GM19397 (cell line): ENCODE measurements around the gene MED22.
A peak's percentile ranks its signal among the peaks of the same experiment; 100 is the strongest.
"Not testable (repeated sequence)": the region's sequence is repeated elsewhere in the genome, so short reads cannot be mapped to it uniquely, and the experiment has no call there.

Source experiments
- ATAC-seq: cut with Tn5 transposase; IDR thresholded peaks from one replicate; pipeline ENCODE4 v1.9.1; 2021; ENCODE audit warnings: mild to moderate bottlenecking, moderate library complexity; ENCODE audit not compliant: unreplicated experiment

Gene MED22

GRCh38 chr9:133347985-133348717 lies at the start of gene MED22, which contains the start of gene RPL7A:
TSS of gene MED22 (minus strand) at chr9:133348131. CDS start at chr9:133346662, 1,469 bp downstream.
TSS of gene RPL7A (plus strand) at chr9:133348218. CDS start at chr9:133348244, 26 bp downstream.
- ATAC-seq, result peak; percentile 48

GRCh38 chr9:133397370-133397769 lies 49.4 kb upstream of the MED22 start:
- no peak for ATAC-seq

GRCh38 chr9:133396952-133397351 lies 49.0 kb upstream of the MED22 start:
- ATAC-seq, result no peak

- no peak for ATAC-seq
These were observed 46.8 kb upstream of the MED22 start for GRCh38 chr9:133394687-133395271.

- no peak for ATAC-seq
These were observed 45.5 kb upstream of the MED22 start for GRCh38 chr9:133393399-133393798.

- not testable (repeated sequence) for ATAC-seq
These were observed 44.4 kb upstream of the MED22 start for GRCh38 chr9:133392308-133392707.

GRCh38 chr9:133391449-133391848 lies 43.5 kb upstream of the MED22 start:
- not testable (repeated sequence) for ATAC-seq

- no peak for ATAC-seq
These were observed 42.8 kb upstream of the MED22 start for GRCh38 chr9:133390713-133391112.

- ATAC-seq, result no peak
These were observed 41.6 kb upstream of the MED22 start for GRCh38 chr9:133389562-133389961.

- ATAC-seq, result no peak
These were observed 41.2 kb upstream of the MED22 start for GRCh38 chr9:133389025-133389557.

- ATAC-seq, result no peak
These were observed 39.7 kb upstream of the MED22 start for GRCh38 chr9:133387680-133388079.

GRCh38 chr9:133386338-133386737 lies 38.4 kb upstream of the MED22 start:
- no peak for ATAC-seq

- no peak for ATAC-seq
These were observed 37.5 kb upstream of the MED22 start for GRCh38 chr9:133385452-133385851.

- ATAC-seq, result no peak
These were observed 36.9 kb upstream of the MED22 start for GRCh38 chr9:133384736-133385321.

- no peak for ATAC-seq
These were observed 35.5 kb upstream of the MED22 start for GRCh38 chr9:133383438-133383837.

GRCh38 chr9:133382507-133383141 lies 34.7 kb upstream of the MED22 start:
- ATAC-seq, result no peak

GRCh38 chr9:133380734-133381133 lies 32.8 kb upstream of the MED22 start:
- ATAC-seq, result no peak

GRCh38 chr9:133379153-133380086 lies 31.5 kb upstream of the MED22 start:
- no peak for ATAC-seq

- no peak for ATAC-seq
These were observed 30.6 kb upstream of the MED22 start for GRCh38 chr9:133378408-133378962.

- ATAC-seq, result no peak
These were observed 29.8 kb upstream of the MED22 start for GRCh38 chr9:133377721-133378216.
